ENCODE results near the gene WDR45B.

WDR45B gene

GRCh38 chr17:82571855-82572254 is 76.4 kb downstream of the WDR45B start:
- peaks cover 35% of the 10 kb centered on the region for H3K36me3 ChIP-seq (replicated peaks; ENCODE audit: low read depth, low read length)
- no peak overlapping the region for H3K4me3 ChIP-seq (ENCODE audit: low read length)
- no peak overlapping the region for H3K4me2 ChIP-seq (ENCODE audit: low read length)
- H3K9ac ChIP-seq (ENCODE audit: low read length) = no peak overlapping the region
- no peak overlapping the region for H2AFZ ChIP-seq (ENCODE audit: low read depth, low read length)
- H3K27me3 ChIP-seq (ENCODE audit: low read depth, low read length) = no peaks in the 10 kb centered on the region
- no peak overlapping the region for H3K27ac ChIP-seq (ENCODE audit: low read length)
- no peak for TF ChIP-seq EZH2phosphoT487 (IDR thresholded peaks at IDR 0.05; ENCODE audit: low read depth)
- TF ChIP-seq, protein P1, sequence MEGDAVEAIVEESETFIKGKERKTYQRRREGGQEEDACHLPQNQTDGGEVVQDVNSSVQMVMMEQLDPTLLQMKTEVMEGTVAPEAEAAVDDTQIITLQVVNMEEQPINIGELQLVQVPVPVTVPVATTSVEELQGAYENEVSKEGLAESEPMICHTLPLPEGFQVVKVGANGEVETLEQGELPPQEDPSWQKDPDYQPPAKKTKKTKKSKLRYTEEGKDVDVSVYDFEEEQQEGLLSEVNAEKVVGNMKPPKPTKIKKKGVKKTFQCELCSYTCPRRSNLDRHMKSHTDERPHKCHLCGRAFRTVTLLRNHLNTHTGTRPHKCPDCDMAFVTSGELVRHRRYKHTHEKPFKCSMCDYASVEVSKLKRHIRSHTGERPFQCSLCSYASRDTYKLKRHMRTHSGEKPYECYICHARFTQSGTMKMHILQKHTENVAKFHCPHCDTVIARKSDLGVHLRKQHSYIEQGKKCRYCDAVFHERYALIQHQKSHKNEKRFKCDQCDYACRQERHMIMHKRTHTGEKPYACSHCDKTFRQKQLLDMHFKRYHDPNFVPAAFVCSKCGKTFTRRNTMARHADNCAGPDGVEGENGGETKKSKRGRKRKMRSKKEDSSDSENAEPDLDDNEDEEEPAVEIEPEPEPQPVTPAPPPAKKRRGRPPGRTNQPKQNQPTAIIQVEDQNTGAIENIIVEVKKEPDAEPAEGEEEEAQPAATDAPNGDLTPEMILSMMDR (IDR thresholded peaks at IDR 0.05; ENCODE audit: low read depth, low read length) = no peak
- H3K79me2 ChIP-seq (ENCODE audit: low read length) = peaks cover 23% of the 10 kb centered on the region
- no peaks in the 10 kb centered on the region for H3K4me1 ChIP-seq (ENCODE audit: low read length)
- H4K20me1 ChIP-seq (ENCODE audit: insufficient read depth, low read length) = no peaks in the 10 kb centered on the region
- no peaks in the 10 kb centered on the region for H3K9me3 ChIP-seq (ENCODE audit: insufficient read depth, low read length)

DNA sequence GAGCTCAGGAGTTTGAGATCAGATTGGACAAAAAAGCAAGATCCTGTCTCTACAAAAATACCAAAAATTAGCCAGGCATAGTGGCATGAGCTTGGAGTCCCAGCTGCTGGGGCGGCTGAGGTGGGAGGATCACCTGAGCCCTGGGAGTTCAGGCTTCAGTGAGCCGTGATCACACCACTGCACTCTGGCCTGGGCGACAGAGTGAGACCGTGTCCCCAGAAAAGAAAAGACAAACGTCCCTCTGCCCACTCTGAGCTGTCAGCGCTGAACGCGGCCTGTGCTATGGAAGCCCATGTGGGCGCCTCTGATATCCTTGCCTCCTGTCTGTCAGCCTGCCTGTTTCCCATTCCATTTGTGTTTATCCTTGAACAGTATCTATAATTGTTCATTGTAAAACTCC is 78.0 kb downstream of the WDR45B start:
- Histone ChIP-seq H4K20me1 (ENCODE audit: insufficient read depth, low read length) (no peaks in the 10 kb centered on the region; the same call in 1 of the 2 replicates), H3K4me2 (ENCODE audit: low read length) (no peak overlapping the region), H3K79me2 (ENCODE audit: low read length) (peaks cover 33% of the 10 kb centered on the region), H2AFZ (ENCODE audit: low read depth, low read length) (no peak overlapping the region), H3K27ac (ENCODE audit: low read length) (no peak overlapping the region), H3K36me3 (replicated peaks; ENCODE audit: low read depth, low read length) (peaks cover 43% of the 10 kb centered on the region), H3K4me1 (ENCODE audit: low read length) (no peaks in the 10 kb centered on the region), H3K9ac (ENCODE audit: low read length) (no peak overlapping the region), H3K27me3 (ENCODE audit: low read depth, low read length) (no peaks in the 10 kb centered on the region), H3K9me3 (ENCODE audit: insufficient read depth, low read length) (no peaks in the 10 kb centered on the region), H3K4me3 (ENCODE audit: low read length) (no peak overlapping the region)
- no peak for TF ChIP-seq EZH2phosphoT487 (IDR thresholded peaks at IDR 0.05; ENCODE audit: low read depth)
- TF ChIP-seq, protein P1 (IDR thresholded peaks at IDR 0.05; ENCODE audit: low read depth, low read length) = no peak

DNA sequence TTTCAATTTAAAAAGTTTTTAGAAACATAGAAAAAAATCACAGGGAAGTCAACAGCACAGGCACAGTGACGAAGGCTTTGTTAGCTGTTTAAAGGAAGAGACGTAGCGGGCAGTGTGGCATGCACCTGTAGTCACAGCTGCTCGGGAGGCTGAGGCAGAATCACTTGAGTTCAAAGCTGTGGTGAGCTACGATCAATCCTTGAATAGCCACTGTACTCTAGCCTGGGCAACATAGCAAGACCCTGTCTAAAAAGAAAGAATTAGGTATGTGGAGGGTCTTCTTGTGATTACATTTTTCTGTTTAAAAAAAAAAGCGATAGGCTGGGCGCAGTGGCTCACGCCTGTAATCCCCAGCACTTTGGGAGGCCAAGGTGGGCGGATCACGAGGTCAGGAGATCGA is 78.6 kb downstream of the WDR45B start:
- H3K27me3 ChIP-seq (ENCODE audit: low read depth, low read length) = no peaks in the 10 kb centered on the region
- TF ChIP-seq EZH2phosphoT487 (IDR thresholded peaks at IDR 0.05; ENCODE audit: low read depth) = no peak
- TF ChIP-seq, protein P1 (IDR thresholded peaks at IDR 0.05; ENCODE audit: low read depth, low read length) = no peak
- no peaks in the 10 kb centered on the region for H3K9me3 ChIP-seq (ENCODE audit: insufficient read depth, low read length)
- H4K20me1 ChIP-seq (ENCODE audit: insufficient read depth, low read length) = no peaks in the 10 kb centered on the region; the same call in 1 of the 2 replicates
- H3K4me2 ChIP-seq (ENCODE audit: low read length) = no peak overlapping the region
- H3K9ac ChIP-seq (ENCODE audit: low read length) = no peak overlapping the region
- peaks cover 38% of the 10 kb centered on the region for H3K79me2 ChIP-seq (ENCODE audit: low read length)
- peaks cover 41% of the 10 kb centered on the region for H3K36me3 ChIP-seq (replicated peaks; ENCODE audit: low read depth, low read length)
- no peak overlapping the region for H3K4me3 ChIP-seq (ENCODE audit: low read length)
- no peaks in the 10 kb centered on the region for H3K4me1 ChIP-seq (ENCODE audit: low read length)
- H2AFZ ChIP-seq (ENCODE audit: low read depth, low read length) = no peak overlapping the region
- no peak overlapping the region for H3K27ac ChIP-seq (ENCODE audit: low read length)

- no peak overlapping the region for H3K4me2 ChIP-seq (ENCODE audit: low read length)
- no peak overlapping the region for H2AFZ ChIP-seq (ENCODE audit: low read depth, low read length)
- H3K27me3 ChIP-seq (ENCODE audit: low read depth, low read length) = no peaks in the 10 kb centered on the region
- TF ChIP-seq, protein P1 (IDR thresholded peaks at IDR 0.05; ENCODE audit: low read depth, low read length) = no peak
- TF ChIP-seq EZH2phosphoT487 (IDR thresholded peaks at IDR 0.05; ENCODE audit: low read depth) = no peak
- no peak overlapping the region for H3K9ac ChIP-seq (ENCODE audit: low read length)
- peaks cover 38% of the 10 kb centered on the region for H3K79me2 ChIP-seq (ENCODE audit: low read length)
- no peaks in the 10 kb centered on the region for H3K4me1 ChIP-seq (ENCODE audit: low read length)
- no peak overlapping the region for H3K27ac ChIP-seq (ENCODE audit: low read length)
- no peak overlapping the region for H3K4me3 ChIP-seq (ENCODE audit: low read length)
- H3K36me3 ChIP-seq (replicated peaks; ENCODE audit: low read depth, low read length) = peaks cover 39% of the 10 kb centered on the region
- H4K20me1 ChIP-seq (ENCODE audit: insufficient read depth, low read length) = no peaks in the 10 kb centered on the region; the same call in 1 of the 2 replicates
- no peaks in the 10 kb centered on the region for H3K9me3 ChIP-seq (ENCODE audit: insufficient read depth, low read length)
Observed at GRCh38 chr17:82568997-82569393, 79.2 kb downstream of the WDR45B start.

Data from OCI-LY3 (cell line).